ENCODE results near the gene SIRPB2.
A peak's percentile ranks its signal among the peaks of the same experiment; 100 is the strongest.

The SIRPB2 gene

GRCh38 chr20:1491281-1491840, at the start of gene SIRPB2:
Gene SIRPB2, minus strand, starts transcription at chr20:1491420. Its CDS starts 61 bp downstream, at chr20:1491359.
- no peak within 1 kb of the TSS for H3K4me3 ChIP-seq (ENCODE audit: low read depth, low read length)
- no peak for TF ChIP-seq CTCF (IDR thresholded peaks at IDR 0.05; ENCODE audit: insufficient read depth, low read depth, low read length, missing control alignments)
- DNase-seq (ENCODE audit: low read depth): no peak

DNA sequence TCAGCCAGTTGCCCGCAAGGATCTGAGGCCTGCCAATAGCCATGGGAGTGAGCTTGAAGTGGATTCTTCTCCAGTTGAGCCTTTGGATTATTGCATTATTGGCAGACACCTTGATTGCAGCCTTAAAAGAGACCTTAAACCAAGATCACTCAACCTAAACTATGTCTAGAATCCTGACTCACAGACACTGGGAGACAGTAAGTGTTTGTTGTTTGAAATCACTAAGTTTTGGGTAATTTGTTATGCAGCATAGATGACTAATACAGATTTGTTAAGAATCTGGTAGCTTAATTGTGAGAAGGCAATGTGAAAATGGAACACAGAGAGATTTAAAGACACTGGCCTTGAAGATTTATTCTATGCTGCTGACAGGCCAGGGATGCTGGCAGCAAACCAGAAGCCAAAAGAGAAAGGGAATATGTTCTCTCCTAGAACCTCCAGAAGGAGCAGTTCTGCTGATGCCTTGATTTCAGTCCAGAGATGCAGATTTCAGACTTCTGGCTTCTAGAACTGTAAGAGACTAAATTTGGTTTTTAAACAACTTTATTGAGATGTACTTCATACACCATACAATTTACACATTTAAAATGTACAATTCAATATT, 48.7 kb upstream of the SIRPB2 start:
- TF ChIP-seq CTCF (IDR thresholded peaks at IDR 0.05; ENCODE audit: insufficient read depth, low read depth, low read length, missing control alignments): no peak
- DNase-seq (ENCODE audit: low read depth): no peak
- no peak overlapping the region for H3K4me3 ChIP-seq (ENCODE audit: low read depth, low read length)

- no peak overlapping the region for H3K4me3 ChIP-seq (ENCODE audit: low read depth, low read length)
- no peak for TF ChIP-seq CTCF (IDR thresholded peaks at IDR 0.05; ENCODE audit: insufficient read depth, low read depth, low read length, missing control alignments)
- DNase-seq (ENCODE audit: low read depth): no peak
Measured at GRCh38 chr20:1538655-1539054, 47.4 kb upstream of the SIRPB2 start.

- DNase-seq (ENCODE audit: low read depth): peak; percentile 48
- TF ChIP-seq CTCF (IDR thresholded peaks at IDR 0.05; ENCODE audit: insufficient read depth, low read depth, low read length, missing control alignments): no peak
- H3K4me3 ChIP-seq (ENCODE audit: low read depth, low read length): no peak overlapping the region
Measured at GRCh38 chr20:1537731-1538058, 46.5 kb upstream of the SIRPB2 start.

GRCh38 chr20:1536893-1537730, 45.9 kb upstream of the SIRPB2 start:
- no peak for DNase-seq (ENCODE audit: low read depth)
- H3K4me3 ChIP-seq (ENCODE audit: low read depth, low read length): no peak overlapping the region
- no peak for TF ChIP-seq CTCF (IDR thresholded peaks at IDR 0.05; ENCODE audit: insufficient read depth, low read depth, low read length, missing control alignments)

GRCh38 chr20:1535420-1536175, 44.4 kb upstream of the SIRPB2 start:
- no peak for TF ChIP-seq CTCF (IDR thresholded peaks at IDR 0.05; ENCODE audit: insufficient read depth, low read depth, low read length, missing control alignments)
- DNase-seq (ENCODE audit: low read depth): peak; percentile 96

More at GRCh38 chr20:1535420-1536175, 44.4 kb upstream of the SIRPB2 start:
- H3K4me3 ChIP-seq (ENCODE audit: low read depth, low read length): no peak overlapping the region

Data from GM12865 (cell line).